Stimulated activated CD8-positive, alpha-beta memory T cell treated with anti-CD3 and anti-CD28 coated beads, Interleukin-12 subunit alpha, Interleukin-12 subunit beta, amount 100 ng/mL, for 1 hour (primary cell): Measurements from ENCODE around the gene ZNF778.

Experiments used
- DNase-seq: peaks from one replicate; pipeline ENCODE4 v3.0.0-alpha.2; 2020; ENCODE audit warnings: low read depth

Gene ZNF778

DNA sequence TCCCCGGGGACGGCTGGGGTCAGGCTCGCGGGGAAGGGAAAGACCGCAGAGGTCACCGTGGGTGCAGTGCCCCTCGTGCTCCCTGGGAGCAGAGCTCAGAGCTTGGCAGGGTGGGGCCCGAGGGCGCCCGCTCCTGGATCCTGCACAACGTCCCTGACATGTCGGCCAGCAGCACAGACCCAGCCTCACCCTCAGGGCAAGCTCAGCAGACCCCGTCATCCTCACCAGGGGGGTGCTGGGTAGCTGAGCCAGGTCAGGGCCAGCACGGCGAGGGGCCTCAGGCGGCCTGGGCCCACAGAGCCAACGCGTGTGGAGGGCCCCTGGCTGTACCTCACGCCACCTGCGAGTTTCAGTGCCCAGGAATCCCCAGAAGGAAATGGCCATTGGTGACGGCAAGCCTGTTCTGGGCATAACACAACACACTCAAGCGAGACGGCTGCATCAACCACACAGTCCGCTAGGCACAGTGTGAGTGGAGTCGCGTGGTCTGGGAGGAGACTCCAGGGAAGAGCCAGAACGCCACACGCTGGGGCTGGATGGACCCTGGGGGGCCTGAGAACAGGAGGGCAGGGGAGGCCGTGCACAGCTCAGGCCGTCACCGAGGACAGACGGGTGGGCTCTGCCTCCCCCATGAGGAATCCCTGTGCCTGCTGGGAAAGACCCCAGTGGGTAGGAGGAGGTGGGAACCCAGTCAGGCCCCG is 60.3 kb downstream of the ZNF778 start:
- no peak for DNase-seq

DNA sequence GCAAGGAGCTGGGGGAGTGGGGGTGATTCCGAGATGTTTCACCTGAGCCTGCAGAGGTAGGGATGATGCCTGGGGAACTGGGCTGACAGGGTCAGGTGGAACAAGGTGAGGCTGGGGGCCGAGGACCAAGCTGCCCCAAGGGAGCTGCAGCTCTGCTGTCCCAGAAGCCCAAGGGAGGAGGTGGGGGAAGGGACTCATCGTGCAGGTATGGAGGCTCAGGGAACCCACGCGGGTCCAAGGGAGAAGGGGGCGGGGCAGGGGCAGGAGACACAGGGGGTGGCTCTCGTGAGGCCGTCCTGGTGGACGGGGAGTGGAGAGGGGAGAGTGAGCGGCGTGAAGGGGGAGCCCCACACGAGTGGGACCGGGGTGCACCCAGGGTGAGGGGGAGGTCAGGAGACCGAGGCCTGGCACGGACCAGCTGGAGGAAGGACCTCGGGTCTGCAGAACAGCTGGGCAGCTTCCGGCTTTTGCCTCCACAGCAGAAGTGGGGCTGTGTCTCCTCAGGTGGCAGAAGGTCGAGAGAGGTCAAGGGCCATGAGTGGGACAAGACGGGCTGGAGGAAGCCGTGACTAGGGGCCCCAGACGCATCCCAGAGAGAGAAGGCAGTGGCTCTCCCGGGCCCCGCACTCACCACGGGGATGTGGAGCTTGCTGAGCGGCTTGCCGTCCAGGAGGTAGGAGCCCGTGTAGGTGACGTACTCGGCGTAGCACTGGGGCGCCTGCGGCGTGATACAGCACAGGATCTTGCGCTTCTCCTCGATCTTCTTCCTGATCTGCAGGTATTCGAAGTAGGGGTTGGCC is 61.1 kb downstream of the ZNF778 start:
- no peak for DNase-seq

DNA sequence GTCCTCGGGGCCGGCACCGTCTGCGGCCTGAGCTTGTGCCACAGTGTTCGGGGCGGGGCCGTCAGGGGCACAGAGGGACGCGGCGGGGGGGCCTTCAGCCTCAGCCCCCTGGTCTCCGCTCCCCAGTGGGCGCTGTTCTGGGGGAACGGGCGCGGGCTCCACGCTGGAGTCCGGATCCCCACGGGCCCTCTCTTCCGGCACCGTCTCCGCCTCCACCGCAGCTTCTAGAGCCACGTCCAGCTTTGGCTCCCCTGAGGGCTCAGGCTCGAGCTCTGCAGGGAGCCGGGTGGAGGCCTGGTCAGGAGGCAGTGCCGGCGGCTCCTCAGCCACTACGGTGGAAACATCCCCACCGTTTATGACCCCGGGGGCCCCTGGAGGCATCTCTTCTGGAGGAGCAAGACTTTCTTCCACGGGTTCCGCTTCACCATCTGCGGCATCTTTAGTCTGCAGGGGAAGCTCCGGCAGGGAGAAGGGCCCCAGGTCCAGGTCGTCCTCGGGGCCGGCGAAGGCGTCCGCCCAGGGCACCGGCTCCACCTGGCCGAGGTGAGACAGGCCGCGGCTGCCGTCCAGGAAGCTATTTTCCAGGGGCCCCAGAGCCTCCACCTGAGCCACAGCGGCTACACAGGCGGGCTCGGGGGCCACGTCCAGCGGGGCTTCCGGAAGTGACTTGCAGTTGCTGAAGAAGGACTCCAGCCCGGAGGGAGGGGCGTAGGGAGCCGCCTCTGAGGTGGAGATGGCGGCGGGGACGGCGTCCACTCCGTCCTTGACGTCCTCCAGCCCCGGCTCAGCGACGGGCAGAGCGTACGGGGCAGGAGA is 62.4 kb downstream of the ZNF778 start:
- no peak for DNase-seq

DNA sequence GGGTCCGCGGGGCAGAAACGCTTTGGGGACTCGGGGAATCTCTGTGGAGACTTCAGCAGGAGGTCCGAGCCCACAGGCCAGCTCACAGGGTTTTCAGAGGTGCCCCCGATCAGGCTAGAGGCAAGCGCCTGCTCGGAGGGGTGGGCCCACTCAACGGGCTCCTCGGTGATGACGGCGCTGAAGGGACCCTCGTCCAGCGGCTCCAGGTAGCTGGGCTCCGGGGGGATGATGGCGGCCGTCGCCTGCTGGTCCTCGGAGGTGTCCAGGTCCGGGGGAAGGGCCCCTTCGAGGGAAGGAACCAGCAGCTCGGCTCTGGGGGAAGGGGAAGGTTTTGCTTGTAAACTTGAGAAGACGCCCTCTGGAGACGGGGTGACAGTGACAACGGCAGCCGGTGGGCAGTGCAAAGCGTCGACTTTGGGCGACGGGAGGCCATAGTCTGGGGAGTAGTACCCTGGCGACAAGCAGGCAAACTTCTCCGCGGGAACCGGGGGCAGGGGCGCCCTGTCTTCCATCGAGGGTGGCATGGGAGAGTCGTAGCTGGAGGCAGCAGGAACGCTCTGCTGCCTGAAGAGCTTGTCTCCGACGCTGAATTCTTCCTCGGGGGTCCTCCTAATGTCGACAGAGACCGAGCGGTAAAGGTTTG is 63.2 kb downstream of the ZNF778 start:
- DNase-seq, result no peak

DNA sequence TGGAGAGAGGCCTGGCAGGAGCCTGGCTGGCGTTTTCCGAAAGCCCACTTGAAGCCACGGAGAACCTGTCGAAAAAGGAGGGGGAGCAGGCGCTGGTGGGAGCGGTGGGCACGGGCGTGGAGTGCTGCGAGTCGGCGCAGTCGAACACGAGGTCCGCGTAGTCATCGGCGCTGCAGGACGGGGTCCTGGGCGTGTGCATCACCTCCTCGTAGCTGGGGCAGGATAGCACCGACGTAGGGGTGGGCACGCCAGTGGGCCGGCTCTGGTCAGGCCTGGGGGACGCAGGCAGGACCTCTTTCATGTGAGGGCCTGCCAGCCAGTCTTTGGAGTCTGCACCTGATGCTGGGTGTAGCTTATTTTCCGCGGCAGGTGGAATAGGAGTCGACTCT is 63.7 kb downstream of the ZNF778 start:
- no peak for DNase-seq

DNA sequence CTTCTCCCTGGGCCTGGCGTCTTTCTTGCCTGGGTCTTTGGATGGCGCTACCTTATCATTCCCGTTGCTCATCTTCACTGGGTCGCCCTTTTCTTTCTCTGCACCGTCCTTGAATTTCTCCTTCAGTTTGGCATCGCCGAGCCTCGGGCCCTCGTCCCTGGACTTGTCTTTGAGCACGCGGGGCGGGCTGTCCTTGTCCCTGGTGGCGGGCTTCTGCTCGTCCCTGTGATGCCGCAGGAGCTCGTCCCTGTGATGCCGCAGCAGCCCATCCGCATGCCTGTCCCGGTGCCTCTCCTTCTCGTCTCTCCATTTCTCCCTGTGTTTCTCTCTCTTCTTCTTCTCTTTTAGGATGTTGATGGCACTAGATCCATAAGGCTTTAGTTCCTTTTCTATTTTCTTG is 64.3 kb downstream of the ZNF778 start:
- no peak for DNase-seq

DNA sequence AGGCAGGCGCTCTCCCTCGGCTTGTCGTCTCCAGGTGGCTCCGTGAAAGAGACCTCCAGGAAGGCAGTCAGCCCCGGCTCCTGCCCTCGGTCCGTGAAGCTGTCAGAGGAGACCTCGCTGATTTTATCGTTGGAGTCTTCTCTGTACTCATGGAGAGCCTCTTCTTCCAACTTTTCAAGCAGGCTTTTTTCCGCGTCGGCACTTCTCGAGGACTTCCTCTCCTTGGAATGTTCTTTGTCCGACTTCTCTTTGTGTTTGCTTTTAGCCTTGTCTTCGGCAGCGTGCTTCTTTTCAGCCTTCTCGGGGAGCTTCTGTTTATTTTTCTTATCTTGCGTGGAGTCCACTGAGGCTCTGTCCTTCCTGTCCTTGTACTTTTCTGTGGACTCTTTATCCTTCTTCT is 65.0 kb downstream of the ZNF778 start:
- DNase-seq, result no peak

DNA sequence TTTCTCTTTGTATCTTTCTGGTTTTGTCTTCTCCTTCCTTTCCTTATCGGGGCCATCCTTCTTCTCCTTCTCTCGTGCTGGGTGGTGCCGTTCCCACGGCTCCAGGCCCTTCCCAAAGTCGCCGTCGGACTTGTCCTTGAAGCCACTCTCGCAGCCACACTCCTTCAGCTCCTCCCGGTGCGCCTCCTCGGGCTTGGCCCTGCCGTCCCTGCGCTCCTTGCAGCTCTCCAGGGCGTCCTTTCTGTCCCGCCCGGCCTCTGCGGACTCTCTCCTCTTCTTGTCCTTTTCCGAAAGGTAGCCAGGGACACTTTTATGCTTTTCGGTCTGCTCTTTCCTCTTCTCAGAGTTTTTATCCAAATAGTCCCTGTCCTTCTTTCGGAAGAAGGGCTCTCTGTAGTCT is 65.9 kb downstream of the ZNF778 start:
- DNase-seq, result no peak

DNA sequence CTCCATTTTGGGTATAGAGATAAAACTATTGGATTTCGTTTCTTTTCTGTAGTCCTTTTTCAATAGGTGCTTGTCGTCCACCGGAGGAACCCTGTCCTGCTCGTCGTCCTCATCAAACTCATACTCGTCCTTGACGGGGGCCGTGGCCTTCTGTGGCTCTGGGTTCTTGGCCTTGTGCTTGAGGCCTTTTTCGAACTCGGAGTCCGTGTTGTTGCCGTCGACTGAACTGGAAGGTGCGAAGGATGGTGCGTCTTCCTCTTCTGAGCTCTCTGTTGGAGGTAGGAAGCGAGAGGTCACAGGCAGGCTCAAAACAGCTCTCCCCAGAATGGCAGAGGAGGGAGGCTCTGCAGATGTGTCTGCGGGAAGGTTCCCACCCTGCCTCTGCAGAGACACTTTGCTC is 67.9 kb downstream of the ZNF778 start:
- no peak for DNase-seq

DNA sequence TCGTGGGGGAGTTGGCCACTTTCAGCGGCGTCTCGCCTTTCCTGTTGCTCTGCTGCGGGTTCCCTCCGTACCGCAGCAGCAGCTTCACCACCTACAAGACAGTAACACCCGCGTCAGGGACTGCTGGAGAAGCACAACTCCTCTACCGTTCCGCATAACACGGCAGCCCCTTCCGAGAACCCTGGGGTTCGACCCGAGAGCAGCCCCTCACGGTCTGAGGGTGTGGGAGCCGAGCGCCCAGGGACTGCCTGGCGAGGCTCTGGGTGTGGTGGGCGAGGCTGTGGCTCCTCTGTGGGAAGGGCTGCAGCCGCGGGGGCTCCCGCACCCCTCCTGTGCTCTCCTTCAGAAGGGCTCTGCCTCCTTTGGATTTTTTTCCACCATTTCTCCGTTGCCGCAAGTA is 68.6 kb downstream of the ZNF778 start:
- no peak for DNase-seq
